ENCODE data around the gene ZNF281. TPM values are rescaled to one million over a fixed set of nuclear protein-coding genes. Genes with fewer than 3 reads are reported as not detected.
"Not testable (repeated sequence)": the region's sequence is repeated elsewhere in the genome, so short reads cannot be mapped to it uniquely, and the experiment has no call there.

The ZNF281 gene
- 16.2 and 18.6 TPM in 2 replicates for total RNA-seq

- peak; percentile 83 to 95 for DNase-seq (ENCODE audit: low read depth in 2 of 2)
These were observed at the start of gene ZNF281 for GRCh38 chr1:200409761-200410565. TSS of gene ZNF281 (minus strand) at chr1:200410036. CDS start at chr1:200409705, 331 bp downstream.

- no peak for DNase-seq (ENCODE audit: low read depth in 2 of 2)
These were observed 48.9 kb upstream of the ZNF281 start for GRCh38 chr1:200458780-200459179.

GRCh38 chr1:200457810-200458209 is 48.0 kb upstream of the ZNF281 start:
- no peak for DNase-seq (ENCODE audit: low read depth in 2 of 2)

GRCh38 chr1:200454425-200454824 is 44.6 kb upstream of the ZNF281 start:
- no peak for DNase-seq (ENCODE audit: low read depth in 2 of 2)

GRCh38 chr1:200453553-200453905 is 43.7 kb upstream of the ZNF281 start:
- no peak for DNase-seq (ENCODE audit: low read depth in 2 of 2)

GRCh38 chr1:200452850-200453552 is 43.2 kb upstream of the ZNF281 start:
- DNase-seq (ENCODE audit: low read depth in 2 of 2): no peak

- no peak for DNase-seq (ENCODE audit: low read depth in 2 of 2)
These were observed 38.4 kb upstream of the ZNF281 start for GRCh38 chr1:200448034-200448762.

- no peak for DNase-seq (ENCODE audit: low read depth in 2 of 2)
These were observed 35.4 kb upstream of the ZNF281 start for GRCh38 chr1:200445213-200445612.

- DNase-seq (ENCODE audit: low read depth in 2 of 2): no peak
These were observed 34.6 kb upstream of the ZNF281 start for GRCh38 chr1:200444478-200444877.

- no peak for DNase-seq (ENCODE audit: low read depth in 2 of 2)
These were observed 34.0 kb upstream of the ZNF281 start for GRCh38 chr1:200443860-200444259.

GRCh38 chr1:200442537-200443156 is 32.8 kb upstream of the ZNF281 start:
- no peak for DNase-seq (ENCODE audit: low read depth in 2 of 2)

GRCh38 chr1:200442023-200442422 is 32.2 kb upstream of the ZNF281 start:
- DNase-seq (ENCODE audit: low read depth in 2 of 2): no peak

- DNase-seq (ENCODE audit: low read depth in 2 of 2): no peak
These were observed 29.1 kb upstream of the ZNF281 start for GRCh38 chr1:200438911-200439310.

GRCh38 chr1:200438413-200438812 is 28.6 kb upstream of the ZNF281 start:
- not testable (repeated sequence) for DNase-seq (ENCODE audit: low read depth in 2 of 2)

GRCh38 chr1:200437556-200438203 is 27.8 kb upstream of the ZNF281 start:
- DNase-seq (ENCODE audit: low read depth in 2 of 2): no peak

- DNase-seq (ENCODE audit: low read depth in 2 of 2): no peak
These were observed 27.3 kb upstream of the ZNF281 start for GRCh38 chr1:200437088-200437487.

- DNase-seq (ENCODE audit: low read depth in 2 of 2): no peak
These were observed 26.6 kb upstream of the ZNF281 start for GRCh38 chr1:200436436-200436835.

- no peak for DNase-seq (ENCODE audit: low read depth in 2 of 2)
These were observed 25.5 kb upstream of the ZNF281 start for GRCh38 chr1:200435200-200435780.

GRCh38 chr1:200433586-200433985 is 23.8 kb upstream of the ZNF281 start:
- DNase-seq (ENCODE audit: low read depth in 2 of 2): no peak

- DNase-seq (ENCODE audit: low read depth in 2 of 2): no peak
These were observed 22.8 kb upstream of the ZNF281 start for GRCh38 chr1:200432586-200432985.

GRCh38 chr1:200429221-200429751 is 19.4 kb upstream of the ZNF281 start:
- DNase-seq (ENCODE audit: low read depth in 2 of 2): no peak

Data from dermis microvascular lymphatic vessel endothelial cell (primary cell).